GM21786 (cell line): ENCODE data around the gene MCF2L.
"Not testable (repeated sequence)": the region's sequence is repeated elsewhere in the genome, so short reads cannot be mapped to it uniquely, and the experiment has no call there.

ENCODE experiments used
- ATAC-seq: cut with Tn5 transposase; IDR thresholded peaks from one replicate; pipeline ENCODE4 v1.9.1; 2021; ENCODE audit not compliant: unreplicated experiment

MCF2L gene

DNA sequence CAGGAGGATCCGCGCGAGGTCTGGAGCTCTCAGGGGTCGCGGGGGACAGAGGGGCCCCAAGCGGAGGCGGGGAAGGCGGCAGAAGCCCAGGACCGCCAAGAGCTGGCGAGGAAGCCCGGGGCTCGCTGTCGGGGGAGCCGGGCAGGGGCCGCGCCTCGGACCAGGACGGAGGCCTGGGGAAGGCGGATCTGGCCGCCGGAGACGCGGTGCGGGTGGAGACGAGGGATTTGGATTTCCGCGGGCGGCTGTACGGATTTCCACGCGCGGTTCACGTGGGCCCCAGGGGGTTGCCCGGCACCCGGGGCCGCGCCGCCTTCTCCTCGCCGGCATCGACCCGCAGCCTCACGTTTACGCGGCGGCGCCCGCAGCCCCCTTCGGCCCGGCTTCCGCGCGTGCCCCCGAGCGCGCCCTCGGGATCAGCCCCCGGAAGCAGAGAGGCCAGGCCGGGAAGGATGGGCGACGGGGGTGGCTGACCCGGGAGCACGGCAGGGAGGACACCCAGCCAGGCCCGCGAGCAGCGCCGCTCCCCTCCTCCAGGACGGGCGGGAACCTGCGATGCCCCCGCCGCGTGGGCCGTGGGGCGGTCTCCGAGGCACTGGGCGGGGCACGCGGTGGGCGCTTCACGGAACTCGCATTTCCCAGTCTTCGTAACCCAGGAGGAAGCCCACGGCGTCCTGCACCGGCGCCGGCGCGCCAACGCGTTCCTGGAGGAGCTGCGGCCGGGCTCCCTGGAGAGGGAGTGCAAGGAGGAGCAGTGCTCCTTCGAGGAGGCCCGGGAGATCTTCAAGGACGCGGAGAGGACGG, 141.2 kb downstream of the MCF2L start:
- ATAC-seq, result no peak

DNA sequence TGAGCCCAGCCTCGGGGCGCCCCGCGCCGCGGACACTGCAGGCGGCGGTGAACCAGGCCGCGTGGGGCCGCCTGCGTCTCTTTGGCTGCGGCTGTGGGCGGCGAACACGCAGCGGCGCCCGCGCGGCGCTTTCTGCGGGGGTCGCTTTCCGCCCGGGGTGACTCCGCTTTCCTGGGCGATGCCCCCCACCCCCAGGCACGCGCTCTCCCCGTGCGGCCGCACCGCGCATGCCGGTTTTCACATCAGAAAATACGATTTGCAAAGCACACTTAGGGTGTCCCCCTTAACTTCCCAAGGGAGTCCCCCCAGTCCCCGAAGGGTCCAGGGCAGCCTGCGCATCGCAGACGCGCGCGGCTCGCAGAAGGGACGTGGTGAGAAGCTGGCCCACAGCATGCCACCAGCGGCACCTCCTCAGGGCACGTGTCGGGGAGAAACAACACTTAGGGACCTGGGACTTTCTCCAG, 141.9 kb downstream of the MCF2L start:
- ATAC-seq, result no peak

DNA sequence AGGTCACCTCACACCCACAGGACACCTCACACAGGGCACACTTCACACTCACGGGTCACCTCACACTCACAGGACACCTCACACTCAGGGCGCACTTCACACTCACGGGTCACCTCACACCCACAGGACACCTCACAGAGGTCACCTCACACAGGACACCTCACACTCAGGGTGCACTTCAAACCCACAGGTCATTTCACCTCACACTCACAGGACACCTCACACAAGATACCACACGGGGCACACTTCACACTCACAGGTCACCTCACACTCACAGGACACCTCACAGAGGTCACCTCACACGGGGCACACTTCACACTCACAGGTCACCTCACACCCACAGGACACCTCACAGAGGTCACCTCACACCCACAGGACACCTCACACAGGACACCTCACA, 142.8 kb downstream of the MCF2L start:
- not testable (repeated sequence) for ATAC-seq

DNA sequence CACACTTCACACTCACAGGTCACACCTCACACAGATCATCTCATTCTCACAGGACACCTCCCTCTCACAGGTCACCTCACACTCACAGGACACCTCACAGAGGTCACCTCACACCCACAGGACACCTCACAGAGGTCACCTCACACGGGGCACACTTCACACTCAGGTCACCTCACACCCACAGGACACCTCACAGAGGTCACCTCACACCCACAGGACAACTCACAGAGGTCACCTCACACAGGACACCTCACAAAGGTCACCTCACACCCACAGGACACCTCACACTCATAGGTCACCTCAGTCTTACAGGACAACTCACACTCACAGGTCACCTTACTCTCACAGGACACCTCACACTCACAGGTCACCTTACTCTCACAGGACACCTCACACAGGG, 143.5 kb downstream of the MCF2L start:
- not testable (repeated sequence) for ATAC-seq

DNA sequence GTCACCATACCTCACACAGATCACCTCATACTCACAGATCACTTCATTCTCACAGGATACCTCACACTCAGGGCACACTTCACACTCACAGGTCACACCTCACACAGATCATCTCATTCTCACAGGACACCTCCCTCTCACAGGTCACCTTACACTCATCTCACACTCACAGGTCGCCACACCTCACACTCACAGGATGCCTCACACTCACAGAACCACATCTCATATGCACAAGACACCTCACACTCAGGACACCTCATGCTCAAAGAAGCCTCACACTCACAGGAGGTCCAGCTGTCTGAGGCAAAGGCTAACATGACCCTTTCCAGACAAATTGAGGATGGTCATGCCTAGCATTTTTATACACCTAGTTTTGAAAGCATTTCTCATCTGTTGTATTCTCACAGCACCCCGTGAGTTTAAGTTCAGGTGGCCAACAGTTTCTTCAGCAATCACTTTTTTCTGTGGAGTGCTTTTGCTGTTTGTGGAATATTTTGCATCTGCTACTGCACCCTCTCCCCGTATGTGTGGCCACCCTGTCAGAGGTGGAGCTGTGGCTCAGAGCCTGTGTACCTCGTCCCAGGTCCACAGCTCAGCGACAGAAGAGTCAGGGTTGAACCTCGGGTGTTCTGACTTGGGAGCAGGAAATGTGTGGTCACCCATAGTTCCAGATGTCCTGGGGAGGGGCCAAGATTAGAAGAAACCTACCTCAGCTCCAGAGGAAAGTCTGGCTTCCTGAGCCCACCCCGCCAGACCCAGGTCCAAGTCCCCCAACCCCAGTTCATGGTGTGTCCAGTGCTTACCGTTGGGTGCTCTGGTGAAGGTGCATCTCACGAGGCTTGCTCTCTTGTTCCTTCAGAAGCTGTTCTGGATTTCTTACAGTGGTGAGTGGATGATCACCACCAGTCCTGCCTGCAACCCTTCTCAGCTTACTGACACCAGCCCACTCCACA, 144.2 kb downstream of the MCF2L start:
- no peak for ATAC-seq

DNA sequence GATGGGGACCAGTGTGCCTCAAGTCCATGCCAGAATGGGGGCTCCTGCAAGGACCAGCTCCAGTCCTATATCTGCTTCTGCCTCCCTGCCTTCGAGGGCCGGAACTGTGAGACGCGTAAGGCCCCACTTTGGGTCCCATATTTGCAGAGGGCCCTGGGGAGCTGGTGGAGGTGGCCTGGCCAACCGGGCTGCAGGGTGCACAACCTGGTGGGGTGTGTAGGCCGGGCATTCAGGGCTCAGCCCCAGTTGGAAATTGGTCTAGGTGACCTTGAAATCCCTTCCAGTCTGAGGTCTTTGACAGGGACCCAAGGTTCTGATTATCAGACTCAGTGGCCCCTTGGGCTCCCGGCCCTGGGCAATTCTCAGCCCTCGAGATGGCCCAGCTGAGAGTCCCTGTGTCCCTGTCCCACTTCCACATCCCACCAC, 144.8 kb downstream of the MCF2L start:
- no peak for ATAC-seq

DNA sequence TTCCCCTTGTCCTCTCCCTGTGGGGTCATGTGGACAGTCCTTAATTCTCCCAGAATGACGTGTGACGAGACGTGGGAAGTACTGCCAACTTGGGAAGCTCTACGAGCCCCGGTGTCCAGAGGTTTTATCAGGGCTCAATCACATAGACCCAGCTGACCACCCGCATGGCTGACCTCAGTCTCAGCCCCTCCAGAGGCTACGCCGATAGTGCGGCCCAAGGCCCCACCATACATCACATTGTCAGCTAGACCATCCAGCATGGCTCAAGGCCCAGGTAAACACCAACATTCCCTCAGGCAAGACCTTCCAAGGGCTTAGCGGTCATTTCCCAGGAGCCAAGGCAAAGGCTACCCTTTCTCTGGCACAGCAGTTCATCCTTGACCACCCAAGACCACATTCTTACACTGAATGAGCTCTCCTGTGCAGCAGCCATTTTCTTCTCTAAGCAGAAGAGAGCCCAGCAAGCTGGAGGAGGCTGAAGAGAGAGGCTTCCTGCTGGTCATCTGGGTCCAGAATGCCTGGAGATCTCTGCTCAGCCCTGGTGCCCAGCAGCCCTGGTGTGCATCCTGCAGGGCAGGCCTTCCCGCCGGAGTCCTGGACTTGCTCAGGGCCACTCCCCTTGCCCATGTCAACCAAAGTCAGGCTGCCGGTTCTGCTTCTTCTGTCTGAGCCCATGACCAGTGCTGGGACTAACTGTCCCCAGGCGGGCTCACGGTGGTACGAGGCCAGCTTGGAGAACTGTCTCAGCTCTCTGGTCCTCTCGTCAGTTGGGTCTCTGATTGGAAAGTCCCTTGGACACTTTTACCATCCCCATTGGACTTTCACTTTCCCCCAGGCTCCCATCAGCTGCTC, 145.7 kb downstream of the MCF2L start:
- ATAC-seq, result no peak

DNA sequence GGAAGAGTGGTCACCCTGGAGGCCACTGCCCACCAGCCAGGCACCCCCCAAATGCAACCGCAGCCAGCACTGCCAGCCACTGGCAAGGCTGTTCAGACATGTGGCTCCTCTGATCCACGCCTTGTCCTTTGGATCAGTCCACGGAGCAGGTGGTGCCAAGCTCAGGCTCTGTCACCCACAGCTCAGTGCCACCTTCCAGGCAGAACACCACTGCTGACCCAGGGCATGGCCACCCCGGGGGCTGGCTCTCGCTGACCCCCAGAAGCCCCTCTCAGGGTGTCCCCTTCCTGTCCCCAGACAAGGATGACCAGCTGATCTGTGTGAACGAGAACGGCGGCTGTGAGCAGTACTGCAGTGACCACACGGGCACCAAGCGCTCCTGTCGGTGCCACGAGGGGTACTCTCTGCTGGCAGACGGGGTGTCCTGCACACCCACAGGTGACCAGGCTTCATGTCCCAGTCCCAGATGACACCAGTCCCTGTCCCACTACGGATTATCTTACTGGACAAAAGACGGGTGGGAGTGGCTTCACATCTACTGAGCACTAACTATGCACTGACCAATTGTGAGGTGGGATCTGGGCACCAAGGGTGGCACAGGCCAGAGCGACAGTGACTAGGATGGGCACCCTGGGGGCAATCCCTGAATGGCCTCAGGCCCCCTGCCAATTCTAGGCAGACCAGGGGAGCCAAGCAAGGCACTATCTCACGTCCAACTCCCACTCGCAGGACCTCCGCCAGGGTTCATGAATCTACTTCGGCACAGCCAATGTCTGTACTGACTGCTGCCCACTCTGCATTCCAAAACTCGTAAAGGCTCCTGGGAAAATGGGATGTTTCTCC, 146.6 kb downstream of the MCF2L start:
- ATAC-seq, result no peak

DNA sequence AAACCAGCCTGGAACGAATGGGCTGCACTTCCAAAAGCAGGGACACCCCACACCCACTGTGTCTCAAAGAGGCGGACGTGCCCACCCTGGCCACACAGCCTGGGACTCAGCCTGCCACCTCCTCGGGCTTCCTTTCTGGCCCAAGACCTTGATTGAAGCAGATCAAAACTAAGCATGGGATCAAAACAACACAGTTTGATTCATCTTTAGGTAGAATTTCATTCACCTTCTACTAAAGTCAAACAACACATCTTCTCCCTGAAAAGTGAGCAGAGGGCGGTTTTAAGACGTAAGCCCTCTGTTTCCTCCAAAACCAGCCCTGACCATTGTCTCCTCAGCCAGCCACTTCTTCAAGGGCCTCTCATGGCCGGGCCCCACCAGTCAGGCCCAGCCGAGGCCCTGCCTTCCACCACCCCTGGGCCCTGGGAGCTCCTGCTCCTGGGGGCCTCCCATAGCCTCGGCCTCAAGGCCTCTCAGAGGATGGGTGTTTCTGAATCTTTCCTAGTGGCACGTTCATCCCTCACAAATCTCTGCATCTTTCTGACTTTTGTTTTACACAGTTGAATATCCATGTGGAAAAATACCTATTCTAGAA, 147.3 kb downstream of the MCF2L start:
- no peak for ATAC-seq

DNA sequence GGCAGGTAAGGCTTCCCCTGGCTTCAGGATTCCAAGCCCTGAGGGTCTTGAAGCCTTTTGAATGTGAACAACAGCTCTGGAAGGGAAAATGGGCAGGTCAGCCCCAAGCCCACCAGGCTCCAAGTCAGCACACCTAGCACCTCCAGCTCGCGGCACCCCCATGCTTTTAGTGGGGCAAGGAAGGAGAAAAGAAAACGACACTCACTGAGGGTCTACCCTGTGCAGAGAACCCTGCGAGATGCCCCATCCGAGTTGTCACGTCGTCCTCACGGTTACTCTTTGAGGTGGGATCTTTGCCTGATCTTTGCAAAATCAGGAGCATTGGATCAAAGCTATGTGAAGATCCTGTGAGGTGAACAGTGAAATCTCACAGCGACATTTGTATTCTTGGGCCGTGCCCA, 147.9 kb downstream of the MCF2L start:
- ATAC-seq, result no peak

DNA sequence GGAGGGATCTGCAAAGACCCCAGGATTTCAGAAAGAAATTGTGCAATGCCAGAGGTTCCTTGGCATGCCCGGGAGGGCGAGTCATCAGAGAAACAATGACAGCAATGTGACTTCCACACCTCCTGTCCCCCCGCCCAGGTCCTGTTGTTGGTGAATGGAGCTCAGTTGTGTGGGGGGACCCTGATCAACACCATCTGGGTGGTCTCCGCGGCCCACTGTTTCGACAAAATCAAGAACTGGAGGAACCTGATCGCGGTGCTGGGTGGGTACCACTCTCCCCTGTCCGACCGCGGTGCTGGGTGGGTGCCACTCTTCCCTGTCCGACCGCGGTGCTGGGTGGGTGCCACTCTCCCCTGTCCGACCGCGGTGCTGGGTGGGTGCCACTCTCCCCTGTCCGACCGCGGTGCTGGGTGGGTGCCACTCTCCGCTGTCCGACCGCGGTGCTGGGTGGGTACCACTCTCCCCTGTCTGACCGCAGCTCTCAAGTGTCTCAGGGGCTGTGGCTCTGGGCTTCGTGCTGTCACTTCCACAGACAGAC, 148.4 kb downstream of the MCF2L start:
- ATAC-seq, result no peak

DNA sequence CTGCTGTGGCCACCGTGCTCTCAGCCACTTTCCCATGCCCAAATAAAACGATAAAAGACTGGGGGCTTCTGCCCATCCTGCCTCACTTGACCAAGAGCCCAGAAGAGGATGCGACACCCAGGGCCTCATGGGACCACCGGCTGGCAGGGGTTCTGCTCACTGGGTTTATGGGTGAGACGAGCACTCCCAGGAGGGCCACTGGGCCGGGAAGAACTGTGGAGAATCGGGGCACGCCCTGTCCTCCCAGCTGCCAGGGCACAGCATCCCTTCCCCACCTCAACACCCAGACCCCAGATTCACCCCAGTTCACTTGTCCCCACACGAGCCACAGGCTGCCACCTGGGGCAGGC, 148.9 kb downstream of the MCF2L start:
- no peak for ATAC-seq

DNA sequence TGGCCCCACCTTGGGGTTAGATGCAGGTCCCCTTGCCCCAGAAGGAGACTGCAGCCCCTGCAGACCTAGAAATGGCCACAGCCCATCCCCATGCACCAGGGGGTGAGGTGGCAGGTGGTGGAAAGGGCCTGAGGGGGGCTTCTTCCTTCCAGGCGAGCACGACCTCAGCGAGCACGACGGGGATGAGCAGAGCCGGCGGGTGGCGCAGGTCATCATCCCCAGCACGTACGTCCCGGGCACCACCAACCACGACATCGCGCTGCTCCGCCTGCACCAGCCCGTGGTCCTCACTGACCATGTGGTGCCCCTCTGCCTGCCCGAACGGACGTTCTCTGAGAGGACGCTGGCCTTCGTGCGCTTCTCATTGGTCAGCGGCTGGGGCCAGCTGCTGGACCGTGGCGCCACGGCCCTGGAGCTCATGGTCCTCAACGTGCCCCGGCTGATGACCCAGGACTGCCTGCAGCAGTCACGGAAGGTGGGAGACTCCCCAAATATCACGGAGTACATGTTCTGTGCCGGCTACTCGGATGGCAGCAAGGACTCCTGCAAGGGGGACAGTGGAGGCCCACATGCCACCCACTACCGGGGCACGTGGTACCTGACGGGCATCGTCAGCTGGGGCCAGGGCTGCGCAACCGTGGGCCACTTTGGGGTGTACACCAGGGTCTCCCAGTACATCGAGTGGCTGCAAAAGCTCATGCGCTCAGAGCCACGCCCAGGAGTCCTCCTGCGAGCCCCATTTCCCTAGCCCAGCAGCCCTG, 149.4 kb downstream of the MCF2L start:
- no peak for ATAC-seq

DNA sequence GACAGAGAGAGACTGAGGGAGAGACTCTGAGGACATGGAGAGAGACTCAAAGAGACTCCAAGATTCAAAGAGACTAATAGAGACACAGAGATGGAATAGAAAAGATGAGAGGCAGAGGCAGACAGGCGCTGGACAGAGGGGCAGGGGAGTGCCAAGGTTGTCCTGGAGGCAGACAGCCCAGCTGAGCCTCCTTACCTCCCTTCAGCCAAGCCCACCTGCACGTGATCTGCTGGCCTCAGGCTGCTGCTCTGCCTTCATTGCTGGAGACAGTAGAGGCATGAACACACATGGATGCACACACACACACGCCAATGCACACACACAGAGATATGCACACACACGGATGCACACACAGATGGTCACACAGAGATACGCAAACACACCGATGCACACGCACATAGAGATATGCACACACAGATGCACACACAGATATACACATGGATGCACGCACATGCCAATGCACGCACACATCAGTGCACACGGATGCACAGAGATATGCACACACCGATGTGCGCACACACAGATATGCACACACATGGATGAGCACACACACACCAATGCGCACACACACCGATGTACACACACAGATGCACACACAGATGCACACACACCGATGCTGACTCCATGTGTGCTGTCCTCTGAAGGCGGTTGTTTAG, 150.3 kb downstream of the MCF2L start:
- ATAC-seq, result no peak

DNA sequence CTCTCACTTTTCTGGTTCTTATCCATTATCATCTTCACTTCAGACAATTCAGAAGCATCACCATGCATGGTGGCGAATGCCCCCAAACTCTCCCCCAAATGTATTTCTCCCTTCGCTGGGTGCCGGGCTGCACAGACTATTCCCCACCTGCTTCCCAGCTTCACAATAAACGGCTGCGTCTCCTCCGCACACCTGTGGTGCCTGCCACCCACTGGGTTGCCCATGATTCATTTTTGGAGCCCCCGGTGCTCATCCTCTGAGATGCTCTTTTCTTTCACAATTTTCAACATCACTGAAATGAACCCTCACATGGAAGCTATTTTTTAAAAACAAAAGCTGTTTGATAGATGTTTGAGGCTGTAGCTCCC, 150.8 kb downstream of the MCF2L start:
- ATAC-seq, result no peak

DNA sequence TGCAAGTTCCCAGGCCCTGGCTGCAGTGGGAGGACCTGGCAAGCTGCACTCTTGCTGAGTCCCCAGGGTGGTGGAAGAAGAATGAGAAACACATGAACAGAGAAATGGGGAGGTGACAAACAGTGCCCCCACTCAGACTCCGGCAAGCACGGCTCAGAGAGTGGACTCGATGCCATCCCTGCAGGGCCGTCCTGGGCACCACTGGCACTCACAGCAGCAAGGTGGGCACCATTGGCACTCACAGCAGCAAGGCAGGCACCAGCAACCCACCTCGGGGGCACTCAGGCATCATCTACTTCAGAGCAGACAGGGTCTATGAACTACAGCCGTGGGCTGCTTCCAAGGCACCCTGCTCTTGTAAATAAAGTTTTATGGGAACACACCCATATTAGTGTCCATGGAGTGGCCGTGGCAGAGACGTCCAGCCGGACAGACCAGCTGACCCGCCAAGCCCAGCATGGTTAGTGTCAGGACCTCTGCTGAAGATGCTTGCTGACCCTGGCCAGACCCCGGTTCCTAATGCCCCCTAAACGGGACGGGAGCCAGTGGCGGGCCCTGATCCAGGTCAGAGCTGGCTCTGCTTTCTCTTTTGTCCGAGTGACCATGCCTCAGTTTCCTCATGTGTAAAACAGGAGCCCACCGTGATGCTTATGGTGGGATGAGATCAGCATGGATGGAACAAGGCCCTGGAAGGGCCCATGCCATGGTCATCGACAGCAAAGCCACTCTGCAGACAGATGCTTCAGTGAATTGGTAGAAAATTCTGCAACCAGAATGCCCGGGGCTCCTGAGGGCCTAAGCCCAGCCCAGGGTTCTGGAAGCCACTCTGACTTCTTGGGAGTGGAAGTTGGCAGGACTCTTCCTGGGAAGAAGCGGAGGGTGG, 151.5 kb downstream of the MCF2L start:
- ATAC-seq, result no peak

DNA sequence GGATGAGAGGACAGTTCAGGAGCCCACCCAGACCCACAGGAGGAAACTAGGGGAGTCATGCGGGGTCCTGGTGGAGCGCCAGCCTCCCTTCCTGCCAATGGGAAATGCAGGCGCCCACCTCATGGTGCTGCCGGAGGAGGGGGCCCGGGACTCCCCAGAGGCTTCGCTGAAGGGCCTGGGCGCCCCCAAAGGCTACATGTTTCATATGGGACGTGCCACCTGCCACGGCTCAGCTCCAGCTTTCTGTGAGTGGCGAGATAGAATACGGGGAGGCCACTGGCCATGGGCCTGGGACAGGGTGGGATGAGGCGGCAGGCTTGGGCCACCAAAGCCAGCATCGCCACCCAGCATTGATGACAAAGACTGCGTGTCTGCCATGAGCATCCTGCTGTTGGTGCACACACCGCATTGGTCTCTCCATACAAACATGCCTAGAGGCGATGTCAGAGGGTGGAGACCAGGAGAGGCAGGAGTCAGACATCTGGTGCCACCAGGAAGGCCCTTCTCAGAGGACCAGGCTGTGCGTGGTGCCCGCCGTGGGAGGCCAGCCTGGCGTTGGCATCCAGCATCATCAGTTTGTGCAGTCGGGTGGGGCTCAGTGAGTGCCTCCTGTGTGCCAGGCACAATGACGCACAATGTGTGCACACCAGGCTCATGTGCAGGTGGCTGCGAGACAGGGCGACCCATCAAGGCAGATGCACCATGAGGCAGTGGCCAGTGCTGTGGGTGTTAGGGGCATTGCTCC, 152.3 kb downstream of the MCF2L start:
- no peak for ATAC-seq
